Upper lobe of right lung (tissue), 1 donor: ENCODE results near the gene ITGAE. TPM values are rescaled to one million over a fixed set of nuclear protein-coding genes. Genes with fewer than 3 reads are reported as not detected.

Experiments used
- ATAC-seq: fragments of 200-7000 bp; cut with Tn5 transposase; one replicate; pipeline ENCODE4 v1.9.1; 2020; ENCODE audit warnings: mild to moderate bottlenecking, moderate library complexity
- DNase-seq: peaks from one replicate; pipeline ENCODE4 v3.0.0-alpha.2; 2020
- H3K27ac ChIP-seq: fragments of 200-600 bp; one replicate; pipeline ENCODE4 v1.8.0; 2022
- H3K27me3 ChIP-seq: fragments of 200-600 bp; one replicate; pipeline ENCODE4 v1.8.0; 2022; ENCODE audit warnings: mild to moderate bottlenecking
- H3K36me3 ChIP-seq: fragments of 200-600 bp; one replicate; pipeline ENCODE4 v1.8.0; 2022
- H3K4me1 ChIP-seq: fragments of 200-600 bp; one replicate; pipeline ENCODE4 v1.8.0; 2022
- H3K4me3 ChIP-seq: fragments of 200-600 bp; one replicate; pipeline ENCODE4 v1.8.0; 2022; ENCODE audit warnings: mild to moderate bottlenecking
- H3K9me3 ChIP-seq: fragments of 200-600 bp; one replicate; pipeline ENCODE4 v1.8.0; 2022
- intact Hi-C: fragments of 100-400 bp; cut with DNase I; formaldehyde crosslinking; loops from one replicate; pipeline ENCODE4 v1.11.0; 2022
- total RNA-seq: library from RNA; stranded (reverse); fragmentation: NEBNext Ultra II Directional; extraction: Animal tissue kit (Norgen Biotek cat#: 25700); gene quantifications from one replicate; pipeline ENCODE4 v1.2.1, GENCODE V29; 2021
- TF ChIP-seq, protein P1 (sequence below): fragments of 200-600 bp; IDR thresholded peaks from one replicate; pipeline ENCODE4 v1.8.0; 2022; ENCODE audit warnings: antibody characterized with exemption
- donor health status: DM: no; HTN: yes; CAD: no; lungs with severe emphysema.

ITGAE gene
- total RNA-seq, 1 donor from 2014 or later: 24.2 TPM

DNA sequence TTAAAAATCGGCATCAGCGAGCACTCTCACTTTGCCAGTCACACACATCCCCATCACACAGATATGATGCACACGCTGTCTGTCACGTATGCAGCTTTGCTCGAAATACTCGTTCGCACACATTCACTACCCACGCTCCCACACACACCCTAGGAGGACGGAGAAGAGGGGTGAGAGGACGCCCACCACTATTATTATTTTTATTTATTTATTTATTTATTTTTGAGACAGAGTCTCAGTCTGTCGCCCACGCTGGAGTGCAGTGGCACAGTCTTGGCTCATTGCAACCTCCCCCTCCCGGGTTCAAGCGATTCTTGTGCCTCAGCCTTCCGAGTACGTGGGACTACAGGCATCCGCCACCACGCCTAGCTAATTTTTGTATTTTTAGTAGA is 46.9 kb downstream of the ITGAE start:
- no peak overlapping the region for H3K27ac ChIP-seq
- no peaks in the 10 kb centered on the region for H3K27me3 ChIP-seq
- intact Hi-C loops: no loop called here
- H3K4me1 ChIP-seq: no peaks in the 10 kb centered on the region
- no peaks in the 10 kb centered on the region for H3K9me3 ChIP-seq
- no peak for ATAC-seq
- H3K36me3 ChIP-seq: no peaks in the 10 kb centered on the region
- TF ChIP-seq, protein P1, sequence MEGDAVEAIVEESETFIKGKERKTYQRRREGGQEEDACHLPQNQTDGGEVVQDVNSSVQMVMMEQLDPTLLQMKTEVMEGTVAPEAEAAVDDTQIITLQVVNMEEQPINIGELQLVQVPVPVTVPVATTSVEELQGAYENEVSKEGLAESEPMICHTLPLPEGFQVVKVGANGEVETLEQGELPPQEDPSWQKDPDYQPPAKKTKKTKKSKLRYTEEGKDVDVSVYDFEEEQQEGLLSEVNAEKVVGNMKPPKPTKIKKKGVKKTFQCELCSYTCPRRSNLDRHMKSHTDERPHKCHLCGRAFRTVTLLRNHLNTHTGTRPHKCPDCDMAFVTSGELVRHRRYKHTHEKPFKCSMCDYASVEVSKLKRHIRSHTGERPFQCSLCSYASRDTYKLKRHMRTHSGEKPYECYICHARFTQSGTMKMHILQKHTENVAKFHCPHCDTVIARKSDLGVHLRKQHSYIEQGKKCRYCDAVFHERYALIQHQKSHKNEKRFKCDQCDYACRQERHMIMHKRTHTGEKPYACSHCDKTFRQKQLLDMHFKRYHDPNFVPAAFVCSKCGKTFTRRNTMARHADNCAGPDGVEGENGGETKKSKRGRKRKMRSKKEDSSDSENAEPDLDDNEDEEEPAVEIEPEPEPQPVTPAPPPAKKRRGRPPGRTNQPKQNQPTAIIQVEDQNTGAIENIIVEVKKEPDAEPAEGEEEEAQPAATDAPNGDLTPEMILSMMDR: no peak
- DNase-seq: no peak
- H3K4me3 ChIP-seq: no peak overlapping the region

DNA sequence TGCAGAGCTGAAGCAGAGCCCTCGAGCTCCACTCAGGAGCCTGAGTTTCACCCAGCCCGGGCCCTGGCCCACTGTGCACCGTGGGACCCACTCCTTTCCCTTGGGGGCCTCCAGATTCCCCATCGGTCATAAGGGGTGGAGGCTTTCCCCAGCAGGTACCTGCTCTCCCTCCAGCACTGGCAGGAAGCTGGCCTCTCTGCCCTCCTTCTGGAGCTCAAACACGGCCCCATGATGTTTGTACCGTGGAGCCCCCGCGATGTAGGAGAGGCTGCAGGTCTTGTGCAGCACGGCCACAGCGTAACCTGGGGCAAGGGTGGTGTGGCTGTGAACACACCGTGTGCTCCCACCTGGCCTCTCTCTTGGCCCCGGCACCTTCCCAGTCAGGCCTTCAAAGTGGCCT is 47.4 kb downstream of the ITGAE start:
- intact Hi-C loops: no loop called here
- DNase-seq (no peak), ATAC-seq (no peak)
- TF ChIP-seq, protein P1: no peak
- no peak overlapping the region for H3K27ac ChIP-seq
- no peaks in the 10 kb centered on the region for H3K9me3 ChIP-seq
- no peaks in the 10 kb centered on the region for H3K36me3 ChIP-seq
- H3K27me3 ChIP-seq: no peaks in the 10 kb centered on the region
- H3K4me3 ChIP-seq: no peak overlapping the region
- H3K4me1 ChIP-seq: no peaks in the 10 kb centered on the region

DNA sequence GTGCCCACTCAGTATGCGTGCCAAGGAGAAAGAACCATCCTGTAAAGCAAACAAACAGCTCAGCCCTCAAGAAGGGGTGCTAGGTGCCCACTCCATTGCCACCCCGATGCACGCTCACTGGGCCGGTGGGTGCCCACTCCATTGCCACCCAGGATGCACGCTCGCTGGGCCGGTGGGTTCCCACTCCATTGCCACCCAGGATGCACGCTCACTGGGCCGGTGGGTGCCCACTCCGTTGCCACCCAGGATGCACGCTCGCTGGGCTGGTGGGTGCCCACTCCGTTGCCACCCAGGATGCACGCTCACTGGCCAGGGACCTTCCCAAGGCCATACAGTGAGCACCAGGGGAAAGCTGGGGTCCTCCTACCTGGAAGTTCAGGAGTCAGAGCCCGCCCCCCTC is 49.2 kb downstream of the ITGAE start:
- no peak for ATAC-seq
- Histone ChIP-seq H3K9me3 (no peaks in the 10 kb centered on the region), H3K27me3 (no peaks in the 10 kb centered on the region), H3K4me1 (no peaks in the 10 kb centered on the region), H3K4me3 (no peak overlapping the region), H3K36me3 (no peaks in the 10 kb centered on the region), H3K27ac (no peak overlapping the region)
- intact Hi-C loops: no loop called here
- DNase-seq: no peak
- TF ChIP-seq, protein P1: no peak

DNA sequence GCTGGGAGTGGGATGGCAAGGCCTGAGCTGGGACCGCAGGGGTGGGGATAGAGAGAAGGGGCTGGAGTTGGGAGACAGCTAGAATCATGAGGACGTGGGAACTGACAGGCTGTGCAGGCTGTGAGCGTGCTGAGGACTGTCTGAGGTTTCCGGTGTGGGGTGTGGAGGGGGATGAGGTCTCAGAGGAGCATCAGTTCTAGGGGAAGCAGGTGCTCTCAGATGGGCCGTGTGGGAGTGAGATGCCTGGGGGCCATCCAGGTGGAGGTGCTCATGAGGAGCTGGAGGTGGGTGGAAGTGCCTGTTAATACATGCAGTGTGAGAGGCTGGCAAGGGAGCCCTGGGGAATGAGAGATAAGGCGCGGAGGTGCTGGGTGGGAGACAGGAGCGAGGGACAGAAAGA is 50.1 kb downstream of the ITGAE start:
- DNase-seq (no peak), ATAC-seq (no peak)
- Histone ChIP-seq H3K27ac (no peak overlapping the region), H3K27me3 (no peaks in the 10 kb centered on the region), H3K4me1 (no peaks in the 10 kb centered on the region), H3K9me3 (no peaks in the 10 kb centered on the region), H3K36me3 (no peaks in the 10 kb centered on the region), H3K4me3 (no peak overlapping the region)
- intact Hi-C loops: no loop called here
- TF ChIP-seq, protein P1: no peak

DNA sequence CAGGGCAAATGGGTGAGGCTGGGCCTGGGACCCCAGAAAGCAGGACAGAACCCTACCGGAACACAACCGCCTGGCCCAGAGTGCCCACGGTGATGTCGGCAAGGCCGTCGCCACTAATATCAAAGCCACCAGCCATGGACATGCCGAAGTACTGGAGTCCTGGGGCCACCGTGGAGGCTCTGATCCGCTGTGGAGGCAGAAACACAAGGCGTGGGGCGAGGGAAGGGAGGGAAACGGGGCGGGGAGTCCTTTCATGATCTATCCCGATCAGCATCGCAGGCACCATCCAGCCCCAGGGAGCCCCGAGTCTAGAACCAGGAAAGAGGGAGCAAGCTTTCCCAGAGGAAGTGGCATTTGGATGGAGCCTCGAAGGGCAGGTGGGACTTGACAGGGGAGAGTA is 50.7 kb downstream of the ITGAE start:
- ATAC-seq (no peak), DNase-seq (no peak)
- H3K27ac ChIP-seq: no peak overlapping the region
- TF ChIP-seq, protein P1: no peak
- intact Hi-C loops: no loop called here
- H3K4me1 ChIP-seq: no peaks in the 10 kb centered on the region
- H3K4me3 ChIP-seq: no peak overlapping the region
- H3K27me3 ChIP-seq: no peaks in the 10 kb centered on the region
- no peaks in the 10 kb centered on the region for H3K36me3 ChIP-seq
- no peaks in the 10 kb centered on the region for H3K9me3 ChIP-seq

DNA sequence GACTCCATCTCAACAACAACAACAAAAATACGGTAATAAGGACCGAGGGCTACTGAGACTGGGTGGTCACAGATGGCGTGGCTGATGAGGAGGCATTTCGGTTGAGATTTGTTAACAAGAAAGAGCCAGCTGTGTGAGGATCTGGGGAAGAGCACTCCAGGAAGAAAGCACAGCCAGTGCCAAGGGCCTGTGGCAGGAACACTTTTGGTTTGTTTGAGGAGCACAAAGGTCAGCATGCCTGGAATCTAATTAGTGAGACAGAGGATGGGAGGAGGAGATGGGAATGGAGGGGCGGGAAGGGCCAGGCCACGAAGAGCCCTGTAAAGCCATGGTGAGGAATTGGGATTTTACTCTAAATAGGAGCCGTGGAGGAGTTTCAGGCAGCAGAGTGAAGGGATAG is 52.4 kb downstream of the ITGAE start:
- ATAC-seq: no peak
- TF ChIP-seq, protein P1: no peak
- DNase-seq: no peak

More for the DNA sequence above, 52.4 kb downstream of the ITGAE start:
- no peak overlapping the region for H3K4me3 ChIP-seq
- no peaks in the 10 kb centered on the region for H3K36me3 ChIP-seq
- no peaks in the 10 kb centered on the region for H3K9me3 ChIP-seq
- H3K27ac ChIP-seq: no peak overlapping the region
- H3K4me1 ChIP-seq: no peaks in the 10 kb centered on the region
- no peaks in the 10 kb centered on the region for H3K27me3 ChIP-seq
- intact Hi-C loops: no loop called here
